ENCODE results near the gene LUZP2.

LUZP2 gene

GRCh38 chr11:24636291-24636629 is 139.4 kb downstream of the LUZP2 start:
- DNase-seq: no peak

- DNase-seq: no peak
Observed at GRCh38 chr11:24637520-24637919, 140.7 kb downstream of the LUZP2 start.

GRCh38 chr11:24642648-24643047 is 145.8 kb downstream of the LUZP2 start:
- no peak for DNase-seq

- DNase-seq: no peak
Observed at GRCh38 chr11:24645563-24645962, 148.7 kb downstream of the LUZP2 start.

GRCh38 chr11:24651873-24652272 is 155.0 kb downstream of the LUZP2 start:
- no peak for DNase-seq

- DNase-seq: no peak
Observed at GRCh38 chr11:24653901-24654300, 157.0 kb downstream of the LUZP2 start.

GRCh38 chr11:24661331-24661730 is 164.5 kb downstream of the LUZP2 start:
- DNase-seq: no peak

GRCh38 chr11:24664399-24664798 is 167.5 kb downstream of the LUZP2 start:
- no peak for DNase-seq

GRCh38 chr11:24667353-24667968 is 170.6 kb downstream of the LUZP2 start:
- DNase-seq: no peak

- no peak for DNase-seq
Observed at GRCh38 chr11:24678703-24679348, 182.0 kb downstream of the LUZP2 start.

GRCh38 chr11:24679821-24680351 is 183.0 kb downstream of the LUZP2 start:
- no peak for DNase-seq

GRCh38 chr11:24683583-24683982 is 186.7 kb downstream of the LUZP2 start:
- DNase-seq: no peak

GRCh38 chr11:24685821-24686220 is 189.0 kb downstream of the LUZP2 start:
- DNase-seq: no peak

- peak in 1 of 14 donors; percentile 0 for DNase-seq
Observed at GRCh38 chr11:24687531-24688147, 190.8 kb downstream of the LUZP2 start.

GRCh38 chr11:24688981-24689380 is 192.1 kb downstream of the LUZP2 start:
- no peak for DNase-seq

- no peak for DNase-seq
Observed at GRCh38 chr11:24697522-24698111, 200.8 kb downstream of the LUZP2 start.

- DNase-seq: no peak
Observed at GRCh38 chr11:24704716-24705115, 207.9 kb downstream of the LUZP2 start.

- DNase-seq: no peak
Observed at GRCh38 chr11:24705474-24705873, 208.6 kb downstream of the LUZP2 start.

- no peak for DNase-seq
Observed at GRCh38 chr11:24708616-24709015, 211.8 kb downstream of the LUZP2 start.

GRCh38 chr11:24709928-24710565 is 213.2 kb downstream of the LUZP2 start:
- no peak for DNase-seq

- DNase-seq: no peak
Observed at GRCh38 chr11:24714601-24715000, 217.7 kb downstream of the LUZP2 start.

GRCh38 chr11:24716403-24716802 is 219.6 kb downstream of the LUZP2 start:
- no peak for DNase-seq

- DNase-seq: no peak
Observed at GRCh38 chr11:24723231-24723630, 226.4 kb downstream of the LUZP2 start.
